Measurements from ENCODE around the gene NRM. TPM values are rescaled to one million over a fixed set of nuclear protein-coding genes. Genes with fewer than 3 reads are reported as not detected.

The NRM gene
- total and polyA plus RNA-seq, 3 donors from 2014 or later = 9.5 to 26.6 (median 10.5) TPM

- Histone ChIP-seq H3K9me3 (no peaks in the 10 kb centered on the region), H3K4me1 (peaks cover 41% of the 10 kb centered on the region), H3K27me3 (no peaks in the 10 kb centered on the region), H3K27ac (peak overlapping the region in 1 of 2 donors; percentile 94), H3K4me3 (no peak overlapping the region), H3K36me3 (ENCODE audit: low read depth, missing control alignments) (no peaks in the 10 kb centered on the region)
- 80 to 84% methylated on average over 9 to 11 of the region's 11 CpGs for WGBS, 2 donors
- DNase-seq = no peak
- intact Hi-C loops (cut with DNase I; ENCODE audit: low total_unique reads) = no loop called here
- TF ChIP-seq, protein P1, sequence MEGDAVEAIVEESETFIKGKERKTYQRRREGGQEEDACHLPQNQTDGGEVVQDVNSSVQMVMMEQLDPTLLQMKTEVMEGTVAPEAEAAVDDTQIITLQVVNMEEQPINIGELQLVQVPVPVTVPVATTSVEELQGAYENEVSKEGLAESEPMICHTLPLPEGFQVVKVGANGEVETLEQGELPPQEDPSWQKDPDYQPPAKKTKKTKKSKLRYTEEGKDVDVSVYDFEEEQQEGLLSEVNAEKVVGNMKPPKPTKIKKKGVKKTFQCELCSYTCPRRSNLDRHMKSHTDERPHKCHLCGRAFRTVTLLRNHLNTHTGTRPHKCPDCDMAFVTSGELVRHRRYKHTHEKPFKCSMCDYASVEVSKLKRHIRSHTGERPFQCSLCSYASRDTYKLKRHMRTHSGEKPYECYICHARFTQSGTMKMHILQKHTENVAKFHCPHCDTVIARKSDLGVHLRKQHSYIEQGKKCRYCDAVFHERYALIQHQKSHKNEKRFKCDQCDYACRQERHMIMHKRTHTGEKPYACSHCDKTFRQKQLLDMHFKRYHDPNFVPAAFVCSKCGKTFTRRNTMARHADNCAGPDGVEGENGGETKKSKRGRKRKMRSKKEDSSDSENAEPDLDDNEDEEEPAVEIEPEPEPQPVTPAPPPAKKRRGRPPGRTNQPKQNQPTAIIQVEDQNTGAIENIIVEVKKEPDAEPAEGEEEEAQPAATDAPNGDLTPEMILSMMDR (IDR thresholded peaks at IDR 0.05) = no peak
- TF ChIP-seq POLR2A (IDR thresholded peaks at IDR 0.05) = no peak
Observed at GRCh38 chr6:30689022-30689865, 1.5 kb downstream of the NRM start.

DNA sequence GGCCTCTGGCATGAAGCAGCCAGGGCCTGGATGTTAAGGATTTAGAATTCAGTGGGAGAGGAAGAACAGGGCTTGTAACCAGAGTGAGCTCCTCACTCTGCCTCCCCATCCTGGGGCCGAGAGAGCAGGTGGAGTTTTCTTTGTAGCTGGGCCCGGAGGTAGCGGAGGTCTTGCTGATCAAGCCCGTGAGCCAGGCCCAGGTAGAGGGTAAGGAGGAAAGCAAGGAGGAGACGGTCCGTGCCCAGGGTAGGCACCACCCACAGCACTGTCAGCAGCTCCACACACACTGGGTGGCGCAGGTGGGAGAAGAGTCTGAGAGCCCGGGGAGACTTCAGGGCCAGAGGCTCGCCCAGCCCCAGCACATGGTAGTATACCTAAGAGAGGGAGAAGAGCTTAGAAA is 2.2 kb downstream of the NRM start:
- DNase-seq = no peak
- H3K4me3 ChIP-seq = no peak overlapping the region
- no peaks in the 10 kb centered on the region for H3K36me3 ChIP-seq (ENCODE audit: low read depth, missing control alignments)
- peaks cover 42% of the 10 kb centered on the region for H3K4me1 ChIP-seq
- TF ChIP-seq, protein P1 (IDR thresholded peaks at IDR 0.05) = no peak
- TF ChIP-seq POLR2A (IDR thresholded peaks at IDR 0.05) = no peak
- 89 to 90% methylated on average over 9 of the region's 9 CpGs for WGBS, 2 donors
- H3K27me3 ChIP-seq = no peaks in the 10 kb centered on the region
- intact Hi-C loops (cut with DNase I; ENCODE audit: low total_unique reads) = no loop called here
- H3K27ac ChIP-seq = peak overlapping the region; percentile 89 to 94
- no peaks in the 10 kb centered on the region for H3K9me3 ChIP-seq

DNA sequence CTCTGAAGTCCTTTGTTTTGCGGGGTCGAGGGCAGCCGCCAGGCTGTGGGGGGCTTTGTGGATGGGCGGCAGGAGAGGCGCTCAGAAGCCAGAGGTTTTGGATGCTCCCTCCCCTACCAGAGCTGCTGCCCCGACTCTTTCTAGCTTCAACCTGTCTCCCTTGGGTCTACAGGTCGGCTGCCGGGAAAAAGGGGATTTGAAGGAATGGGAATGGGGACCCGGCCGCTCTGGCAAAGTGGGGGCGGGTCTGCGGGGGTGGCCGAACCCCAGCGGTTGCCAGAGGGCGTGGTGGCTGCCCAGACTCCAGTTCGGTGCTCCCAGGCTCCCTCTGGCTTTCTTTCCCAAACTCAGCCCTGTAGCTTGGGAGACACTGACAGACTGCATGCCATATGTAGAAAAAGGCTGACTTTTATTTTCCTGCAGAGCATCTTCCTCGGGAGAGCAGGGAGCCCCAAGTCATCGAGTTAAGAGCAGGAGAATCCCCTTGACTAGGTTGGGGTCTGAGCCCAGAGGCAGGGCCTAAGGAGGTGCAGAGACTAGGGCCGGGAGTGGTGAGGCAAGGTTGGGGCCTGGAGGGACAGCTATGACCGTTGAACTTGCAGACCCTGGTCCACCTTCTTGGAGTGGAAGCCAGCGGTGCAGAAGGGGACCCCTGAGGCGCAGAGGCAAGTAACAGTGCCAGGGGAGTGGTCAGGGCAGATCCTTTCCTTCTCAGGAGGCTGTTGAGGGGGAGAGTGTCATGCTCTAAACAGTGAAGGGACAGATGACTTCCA is 2.9 kb downstream of the NRM start:
- Histone ChIP-seq H3K27me3 (no peaks in the 10 kb centered on the region), H3K27ac (peak overlapping the region; percentile 89 to 94), H3K4me1 (peaks cover 47% of the 10 kb centered on the region), H3K9me3 (no peaks in the 10 kb centered on the region), H3K36me3 (ENCODE audit: low read depth, missing control alignments) (no peaks in the 10 kb centered on the region), H3K4me3 (peak overlapping the region; percentile 68 to 76)
- no peak for DNase-seq
- intact Hi-C loops (cut with DNase I; ENCODE audit: low total_unique reads) = loop anchor here (2.0 kb wide), 1 partner anchor 33 kb away; the partner anchor contains the start of gene TUBB
- WGBS, 2 donors = 12 to 14% methylated on average over 19 to 22 of the region's 22 CpGs
- TF ChIP-seq, protein P1 (IDR thresholded peaks at IDR 0.05) = no peak
- no peak for TF ChIP-seq POLR2A (IDR thresholded peaks at IDR 0.05)

- H3K27ac ChIP-seq = peak overlapping the region; percentile 89 to 94
- peak; percentile 90 for DNase-seq
- no peaks in the 10 kb centered on the region for H3K27me3 ChIP-seq
- WGBS, 2 donors = 0% methylated on average over 19 to 51 of the region's 52 CpGs
- intact Hi-C loops (cut with DNase I; ENCODE audit: low total_unique reads) = loop anchor here (2.0 kb wide), 1 partner anchor 34 kb away; the partner anchor contains the start of gene TUBB
- H3K36me3 ChIP-seq (ENCODE audit: low read depth, missing control alignments) = no peaks in the 10 kb centered on the region
- H3K4me1 ChIP-seq = peaks cover 54% of the 10 kb centered on the region
- TF ChIP-seq, protein P1 (IDR thresholded peaks at IDR 0.05) = no peak
- no peak for TF ChIP-seq POLR2A (IDR thresholded peaks at IDR 0.05)
- no peaks in the 10 kb centered on the region for H3K9me3 ChIP-seq
- H3K4me3 ChIP-seq = peak overlapping the region; percentile 68 to 76
Observed at GRCh38 chr6:30686908-30687658, 3.7 kb downstream of the NRM start.
